Measurements from ENCODE around the gene PPP3CA. TPM values are rescaled to one million over a fixed set of nuclear protein-coding genes. Genes with fewer than 3 reads are reported as not detected.
"Not testable (repeated sequence)": the region's sequence is repeated elsewhere in the genome, so short reads cannot be mapped to it uniquely, and the experiment has no call there.

Gene PPP3CA
- total RNA-seq, 1 donor from 2014 or later, result 77.1 TPM

DNA sequence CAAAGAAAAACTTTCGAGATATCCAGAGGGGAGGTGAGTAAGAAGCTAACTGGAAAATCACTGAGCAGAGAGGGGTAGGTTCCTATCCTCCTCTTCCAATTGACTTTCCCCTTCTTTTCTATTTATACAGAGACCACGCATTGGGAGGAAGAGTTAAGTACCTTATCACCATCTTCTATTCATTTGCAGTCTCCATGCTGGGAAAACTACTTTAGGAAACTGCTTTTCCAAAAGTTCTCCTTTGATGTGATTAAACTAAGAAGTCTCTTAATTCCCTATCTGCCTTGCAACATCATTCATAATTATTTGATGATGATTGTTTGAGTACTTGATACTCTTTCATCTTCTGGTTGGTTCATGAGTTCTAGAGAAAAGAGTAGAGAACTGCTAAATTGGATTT lies 306.6 kb downstream of the PPP3CA start:
- DNase-seq, result no peak

DNA sequence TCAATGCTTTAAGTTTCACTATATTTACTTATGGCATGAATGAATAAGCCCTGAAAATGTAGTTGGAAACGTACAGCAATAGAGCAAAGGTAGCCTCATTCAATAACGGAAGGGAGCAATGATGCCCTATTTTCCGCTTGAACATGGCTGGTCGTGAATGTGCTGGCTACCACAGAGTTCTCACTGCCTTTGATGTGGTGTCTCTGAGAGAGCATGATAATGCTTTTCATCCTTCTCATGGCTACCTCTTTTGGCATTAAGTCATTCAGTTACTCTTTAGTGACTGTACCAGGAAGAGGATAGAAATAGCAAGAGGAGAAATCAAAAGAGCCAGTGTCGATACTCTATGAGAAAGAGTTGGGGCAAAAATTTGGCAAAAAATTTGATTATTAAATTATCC lies 308.0 kb downstream of the PPP3CA start:
- DNase-seq, result no peak

DNA sequence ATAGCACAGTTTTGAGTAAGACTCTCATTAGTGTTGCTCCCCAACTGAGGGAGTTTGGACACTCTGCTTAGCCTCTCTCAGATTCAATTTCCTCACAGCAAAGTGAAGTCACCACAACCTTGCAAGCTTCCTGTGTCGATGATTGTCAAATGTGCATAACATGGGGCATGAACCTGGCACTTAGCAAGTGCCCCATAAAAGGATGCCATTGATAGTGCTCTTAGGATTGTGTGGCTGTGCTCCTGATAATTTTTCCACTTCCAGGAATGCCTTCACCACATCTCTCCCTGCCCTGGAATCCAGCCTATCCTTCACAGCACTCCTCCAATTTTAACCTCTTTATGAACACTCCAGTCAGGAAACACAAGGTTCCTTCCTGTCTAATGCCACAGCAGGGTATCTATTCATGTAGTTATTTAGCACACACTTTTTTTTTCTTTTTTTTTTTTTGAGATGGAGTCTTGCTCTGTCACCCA lies 309.4 kb downstream of the PPP3CA start:
- peak; percentile 70 for DNase-seq

DNA sequence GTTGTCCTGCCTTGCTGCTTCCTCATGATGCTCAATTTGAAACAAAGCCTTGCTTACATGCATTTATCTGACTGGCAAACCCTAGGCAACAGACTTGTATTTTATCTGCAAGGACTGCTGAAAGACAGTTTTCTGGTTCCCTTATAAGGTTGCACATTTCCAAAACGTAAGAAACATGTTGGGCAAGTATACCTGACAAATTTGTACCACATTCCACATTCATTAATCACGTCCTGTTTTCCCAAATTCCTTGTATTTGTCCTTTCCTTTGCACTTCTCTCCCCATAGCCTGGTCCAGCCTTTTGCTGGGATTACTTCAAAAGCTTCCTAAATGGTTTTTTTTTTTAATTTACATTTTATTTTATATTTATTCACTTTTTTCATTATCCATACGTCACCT lies 310.1 kb downstream of the PPP3CA start:
- peak; percentile 63 for DNase-seq

DNA sequence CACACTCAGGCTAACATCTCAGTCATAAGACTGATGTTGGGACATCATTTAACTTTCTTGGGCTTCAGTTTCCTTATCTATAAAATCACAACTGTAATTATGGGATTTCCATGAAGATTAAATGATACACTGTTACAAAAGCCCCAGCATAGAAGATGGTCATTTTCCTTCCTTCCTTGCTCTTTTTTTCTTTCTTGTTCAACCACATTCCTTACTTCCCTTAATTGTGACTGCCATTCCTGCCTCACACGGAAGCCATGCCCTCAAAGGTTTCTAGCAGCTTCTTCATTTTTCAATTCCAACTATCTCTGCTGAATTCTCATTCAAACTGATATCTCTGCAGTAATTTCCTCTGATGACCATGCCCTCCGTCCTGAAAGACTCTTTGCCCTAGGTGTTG lies 311.8 kb downstream of the PPP3CA start:
- no peak for DNase-seq

DNA sequence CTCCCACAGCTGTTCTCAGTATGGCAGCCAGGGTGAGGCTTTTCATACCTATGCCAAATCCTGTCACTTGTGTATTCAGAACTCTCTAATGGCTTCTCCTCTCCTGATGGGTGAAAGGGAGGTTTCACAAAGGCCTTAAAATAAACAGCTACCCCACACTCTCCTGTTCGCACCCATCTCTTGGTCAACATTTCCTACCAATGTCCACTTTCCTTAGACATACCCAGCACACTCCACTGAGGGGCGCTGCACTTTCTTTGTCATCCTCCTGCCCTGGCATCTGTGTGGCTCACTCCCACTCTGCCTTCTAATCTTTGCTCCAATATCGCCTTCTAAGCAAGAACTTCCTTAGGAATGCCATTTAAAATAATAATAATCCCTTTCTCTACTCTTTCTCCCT lies 313.3 kb downstream of the PPP3CA start:
- no peak for DNase-seq

DNA sequence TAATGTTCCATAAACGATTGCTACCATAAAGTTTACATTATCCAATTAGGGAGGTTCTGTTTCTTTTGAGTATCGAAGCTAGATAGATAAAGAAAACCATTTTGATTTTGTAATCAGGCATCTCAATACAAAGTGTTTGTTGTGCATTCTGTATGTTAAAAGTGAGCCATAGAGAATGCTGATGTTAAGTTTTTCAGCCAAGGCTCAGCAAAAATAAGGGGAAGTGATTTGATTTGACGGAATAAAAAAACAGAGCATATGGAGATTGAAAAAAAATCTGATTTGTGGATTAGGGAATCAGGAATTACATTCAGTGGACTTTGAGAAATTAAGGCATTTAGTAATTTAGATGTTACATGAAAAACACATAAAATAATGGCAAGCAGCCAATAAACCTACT lies 314.8 kb downstream of the PPP3CA start:
- no peak for DNase-seq

DNA sequence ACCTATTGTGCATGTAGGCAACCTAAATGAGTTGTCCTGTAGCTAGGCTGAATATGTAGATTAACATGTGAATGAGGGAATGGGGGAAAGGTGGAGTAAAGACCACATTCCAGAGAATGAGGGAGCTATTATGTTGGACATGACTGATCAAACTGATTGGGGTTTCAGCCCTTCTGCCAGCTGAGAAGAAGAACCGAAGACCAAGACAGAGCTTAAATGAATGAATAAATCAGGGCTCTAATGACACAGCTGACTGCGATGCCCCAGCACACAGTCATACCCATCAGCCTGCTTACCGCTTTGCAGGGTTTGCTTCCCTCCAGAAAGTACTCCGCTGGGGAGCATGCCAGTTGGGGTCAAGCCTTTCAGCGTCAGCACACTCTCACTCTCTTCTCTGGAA lies 315.4 kb downstream of the PPP3CA start:
- no peak for DNase-seq

DNA sequence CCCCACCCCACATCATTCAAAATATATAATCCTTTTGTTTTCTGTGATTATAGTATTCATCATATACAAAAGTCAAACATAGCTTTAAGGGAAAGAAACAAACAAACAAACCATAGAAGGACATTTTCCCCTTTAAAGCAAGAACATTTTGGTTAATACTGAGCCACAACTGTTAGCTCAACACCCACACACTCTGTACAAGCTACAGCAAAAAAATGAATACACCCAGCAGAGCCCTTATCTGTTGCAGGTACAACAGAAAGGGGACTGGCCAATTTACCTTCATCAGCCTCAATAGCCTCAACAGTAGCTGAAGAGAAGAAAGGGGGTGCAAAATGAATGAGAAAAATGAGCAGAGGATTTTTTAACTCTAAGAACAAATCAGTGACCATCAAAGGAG lies 318.4 kb downstream of the PPP3CA start:
- no peak for DNase-seq

DNA sequence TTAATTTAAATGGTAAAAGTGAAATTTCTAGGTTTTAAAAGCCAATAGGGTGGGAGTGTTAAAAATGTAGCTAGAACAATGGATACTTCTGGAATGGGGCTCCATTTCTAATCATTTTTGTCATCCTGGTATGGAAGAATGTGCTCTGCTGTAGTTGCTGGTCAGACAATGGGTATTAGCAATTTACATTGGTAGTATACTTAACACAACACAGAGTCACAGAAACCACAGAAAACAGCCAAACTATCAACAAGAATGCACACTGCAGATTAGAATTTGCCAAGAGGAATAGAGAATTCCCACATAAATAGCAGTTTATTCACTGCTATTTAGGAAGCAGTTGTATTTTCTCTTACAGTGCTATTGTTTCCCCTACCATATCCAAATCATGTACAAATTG lies 319.6 kb downstream of the PPP3CA start:
- DNase-seq, result no peak

DNA sequence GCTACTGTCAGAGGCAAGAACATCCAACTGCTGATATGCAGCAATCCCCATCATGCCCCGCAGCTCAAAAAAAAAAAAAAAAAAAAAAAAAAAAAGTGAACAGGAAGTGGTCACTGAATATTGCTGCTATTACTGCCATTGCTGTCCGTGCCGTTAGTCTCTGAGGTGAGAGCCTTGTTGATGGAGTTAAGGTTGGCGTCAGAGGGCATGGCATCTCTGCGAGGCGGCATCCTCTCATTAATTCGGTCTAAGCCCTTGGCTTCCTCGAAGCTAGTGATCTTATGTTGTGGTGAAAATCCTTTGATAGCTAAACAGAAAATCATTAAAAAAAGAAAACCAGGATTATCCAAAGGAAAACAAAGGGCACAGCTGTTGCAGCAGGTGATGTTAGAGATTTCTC lies 321.6 kb downstream of the PPP3CA start:
- DNase-seq, result no peak

DNA sequence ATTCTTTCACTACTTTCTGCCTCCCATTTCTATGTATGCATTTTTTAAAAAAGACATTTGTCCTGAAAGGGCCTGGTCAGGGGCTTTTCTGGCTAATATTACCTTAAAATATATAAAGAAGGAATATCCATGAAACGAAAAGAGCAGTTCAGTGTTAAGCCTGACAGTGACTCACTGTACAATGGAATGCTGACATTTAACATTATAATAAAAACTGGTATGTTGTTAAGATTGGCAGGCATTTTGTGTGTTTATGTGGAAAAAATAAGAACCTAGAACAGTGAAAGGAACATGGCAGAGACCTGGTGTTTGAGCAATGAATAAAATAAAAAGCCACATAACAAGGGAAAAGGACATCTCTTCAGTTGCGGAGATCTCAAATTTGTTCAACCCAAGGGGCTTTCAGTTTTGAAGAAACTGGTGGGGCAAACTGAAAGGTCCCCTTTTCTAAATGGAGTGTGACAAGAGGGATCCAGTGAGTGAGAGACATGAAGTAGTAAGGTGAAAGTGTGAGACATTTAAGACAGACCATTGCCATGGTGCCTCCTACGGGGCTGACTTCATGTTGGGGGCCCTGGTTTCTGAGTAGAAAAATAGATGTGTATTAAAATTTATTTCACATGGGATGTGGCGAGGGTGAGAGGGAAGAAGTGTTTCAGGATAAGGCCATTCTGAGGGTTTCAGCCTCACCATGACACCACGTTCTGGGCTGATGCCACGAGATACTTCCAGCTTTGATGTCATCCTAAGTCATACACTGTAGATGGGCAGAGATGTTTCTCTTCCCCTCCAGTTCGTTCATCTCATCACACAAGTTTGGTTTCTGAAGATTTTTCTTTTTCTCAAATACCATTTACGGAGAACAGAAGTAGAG lies 324.9 kb downstream of the PPP3CA start:
- DNase-seq, result peak; percentile 17

DNA sequence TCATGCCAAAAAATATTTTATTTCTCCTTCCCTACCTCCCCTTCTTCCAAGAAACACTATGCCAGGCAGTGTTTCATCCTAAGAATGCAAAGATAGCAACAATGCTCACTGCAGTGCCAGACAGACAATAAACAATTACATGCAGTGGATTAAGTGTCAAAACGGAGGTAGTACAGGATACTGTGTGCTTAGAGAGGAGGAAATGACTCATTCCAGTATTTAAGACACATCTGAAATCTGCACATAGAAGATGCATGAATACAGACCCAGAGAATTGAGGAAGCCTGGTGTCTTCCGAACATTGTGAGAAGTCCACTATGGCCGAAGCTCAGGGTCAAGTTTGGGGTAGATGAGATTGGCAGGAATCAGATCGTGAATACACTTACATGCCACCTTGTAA lies 326.4 kb downstream of the PPP3CA start:
- DNase-seq, result peak; percentile 91

DNA sequence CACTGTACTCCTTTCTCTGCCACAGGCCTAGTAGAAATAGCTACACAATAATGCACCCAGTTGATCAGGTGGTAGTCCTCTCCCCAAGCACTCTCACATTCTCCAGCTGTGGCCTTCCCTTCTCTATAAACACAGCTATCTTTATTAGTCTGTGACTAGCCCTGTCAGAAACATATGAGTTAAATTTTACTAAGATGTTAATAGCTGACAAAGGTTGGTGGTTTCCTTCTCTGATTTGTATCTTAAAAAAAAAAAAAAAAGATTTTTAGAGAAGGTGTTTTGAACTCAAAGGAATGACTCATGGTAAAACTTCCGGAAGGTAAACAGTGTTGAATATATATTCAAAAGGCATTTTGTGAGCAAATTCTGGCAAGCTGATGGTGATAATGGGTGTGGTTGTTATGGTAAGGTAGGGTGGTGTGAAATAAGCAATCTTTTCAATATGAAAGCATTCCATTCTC lies 327.4 kb downstream of the PPP3CA start:
- peak; percentile 19 for DNase-seq

DNA sequence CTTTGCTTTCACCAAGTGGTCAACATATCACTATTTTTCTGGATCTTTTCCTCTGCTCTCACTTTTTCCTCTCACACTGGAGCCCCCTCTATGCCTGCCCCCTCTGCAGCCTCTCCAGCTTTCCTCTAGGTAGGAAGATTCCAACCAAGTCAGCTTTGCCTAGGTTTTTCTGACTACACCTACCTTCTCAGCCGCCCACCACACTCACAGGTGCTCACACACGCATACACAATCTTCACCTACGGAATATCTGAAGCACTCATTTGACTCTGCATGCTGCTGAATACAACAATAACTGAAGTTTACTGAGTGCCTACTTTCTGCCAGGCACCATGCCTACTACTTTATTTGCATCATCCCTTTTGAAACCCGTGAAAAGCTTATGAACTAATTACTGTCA lies 328.0 kb downstream of the PPP3CA start:
- DNase-seq, result no peak

DNA sequence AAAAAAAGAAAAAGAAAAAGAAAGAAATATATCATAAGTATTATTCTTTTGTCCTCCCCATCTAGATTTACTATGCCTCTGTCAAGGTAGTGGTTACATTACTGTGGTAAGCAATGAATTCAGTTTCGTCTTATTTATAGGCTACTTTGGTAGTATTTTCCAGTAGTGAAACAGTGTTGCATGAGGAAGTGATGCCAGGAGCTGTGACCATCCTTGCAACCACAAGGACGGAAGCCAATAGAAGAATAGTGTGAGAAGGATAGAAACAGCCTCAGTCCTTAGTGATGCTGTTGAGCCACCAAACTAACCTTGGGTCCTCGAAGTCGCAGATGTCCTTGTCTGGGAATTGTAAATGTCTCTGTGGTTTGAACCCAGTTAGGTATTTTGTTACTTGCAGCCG lies 328.5 kb downstream of the PPP3CA start:
- DNase-seq, result no peak

DNA sequence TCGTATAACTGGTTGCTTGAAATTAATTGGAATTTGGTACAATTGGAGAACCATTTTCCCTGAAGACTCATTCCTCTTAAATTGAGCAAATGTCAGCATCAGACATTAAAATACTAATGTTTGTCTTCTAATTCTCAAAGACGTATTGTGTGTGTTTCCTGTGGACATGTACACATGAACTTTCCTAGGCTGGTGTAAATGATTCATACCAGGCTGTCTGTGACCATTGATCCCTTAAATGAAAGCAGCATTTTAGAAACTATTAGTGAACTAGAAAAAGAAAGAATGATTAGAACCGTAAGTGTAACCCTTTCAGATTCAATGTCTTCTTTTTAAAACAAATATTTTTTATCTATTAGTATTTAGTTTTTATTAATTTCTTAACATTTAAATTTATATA lies 332.9 kb downstream of the PPP3CA start:
- peak; percentile 67 for DNase-seq

DNA sequence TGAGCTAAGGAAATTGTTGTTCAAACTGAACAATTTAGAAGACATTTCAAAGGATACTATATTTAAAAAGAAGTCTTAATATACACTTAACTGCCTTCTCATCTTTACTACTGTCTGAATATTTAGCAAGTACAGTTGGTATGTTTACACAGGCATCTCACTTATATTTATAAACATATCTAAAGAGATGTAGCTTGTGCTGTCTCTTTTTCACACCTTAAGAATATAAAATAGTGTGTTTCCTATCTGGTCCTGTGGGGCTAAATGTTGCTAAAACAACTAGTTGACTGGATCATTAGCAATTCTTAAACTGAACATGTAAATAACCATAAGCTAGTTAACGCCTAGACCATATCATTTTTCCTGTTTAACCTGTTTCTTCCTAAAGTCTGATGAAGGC lies 336.3 kb downstream of the PPP3CA start:
- no peak for DNase-seq

DNA sequence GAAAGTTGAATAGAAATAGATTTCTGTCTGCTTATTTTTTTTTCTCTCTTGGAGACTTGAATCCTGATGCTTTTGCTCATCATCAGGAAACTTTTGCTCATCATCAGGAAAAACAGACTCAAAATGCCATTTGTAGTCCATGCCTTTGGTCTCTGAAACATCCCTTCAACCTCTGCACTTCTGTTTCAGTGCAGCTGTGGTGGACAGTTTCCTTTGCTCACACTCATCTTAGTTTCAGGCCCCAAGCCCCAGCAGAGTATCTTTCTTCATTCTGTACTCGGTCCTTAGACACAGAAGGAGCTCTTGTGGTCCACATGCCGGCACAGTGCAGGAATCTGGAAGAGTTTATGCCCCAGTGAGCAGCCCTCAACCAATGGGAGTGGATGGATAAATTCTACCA lies 337.9 kb downstream of the PPP3CA start:
- DNase-seq, result no peak

DNA sequence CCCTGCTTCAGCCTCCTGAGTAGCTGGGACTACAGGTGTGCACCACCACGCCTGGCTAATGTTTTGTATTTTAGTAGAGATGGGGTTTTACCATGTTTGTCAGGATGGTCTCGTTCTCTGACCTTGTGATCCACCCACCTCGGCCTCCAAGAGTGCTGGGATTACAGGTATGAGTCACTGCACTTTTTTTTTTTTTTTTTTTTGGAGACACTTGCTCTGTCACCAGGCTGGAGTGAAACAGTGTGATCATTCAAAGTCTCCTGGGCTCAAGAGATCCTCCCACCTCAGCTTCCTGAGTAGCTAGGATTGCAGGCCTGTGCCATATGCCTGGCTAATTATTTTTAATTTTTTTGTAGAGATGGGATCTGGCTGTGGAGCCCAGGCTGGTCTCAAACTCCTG lies 338.8 kb downstream of the PPP3CA start:
- DNase-seq, result no peak

DNA sequence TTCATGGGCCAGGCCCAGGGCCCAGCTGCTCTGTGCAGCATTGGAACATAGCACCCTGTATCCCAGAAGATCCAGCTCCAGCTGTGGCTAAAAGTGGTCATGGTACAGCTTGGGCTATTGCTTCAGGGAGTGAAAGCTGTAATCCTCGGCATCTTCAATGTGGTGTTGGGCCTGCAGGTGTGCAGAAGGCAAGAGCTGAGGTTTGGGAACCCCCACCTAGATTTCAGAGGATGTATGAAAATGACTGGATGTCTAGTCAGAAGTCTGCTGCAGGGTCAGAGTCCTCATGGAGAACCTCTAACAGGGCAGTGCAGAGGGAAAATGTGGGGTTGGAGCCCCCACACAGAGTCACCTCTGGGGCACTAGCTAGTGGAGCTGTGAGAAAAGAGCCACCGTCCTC lies 341.7 kb downstream of the PPP3CA start:
- DNase-seq, result no peak

DNA sequence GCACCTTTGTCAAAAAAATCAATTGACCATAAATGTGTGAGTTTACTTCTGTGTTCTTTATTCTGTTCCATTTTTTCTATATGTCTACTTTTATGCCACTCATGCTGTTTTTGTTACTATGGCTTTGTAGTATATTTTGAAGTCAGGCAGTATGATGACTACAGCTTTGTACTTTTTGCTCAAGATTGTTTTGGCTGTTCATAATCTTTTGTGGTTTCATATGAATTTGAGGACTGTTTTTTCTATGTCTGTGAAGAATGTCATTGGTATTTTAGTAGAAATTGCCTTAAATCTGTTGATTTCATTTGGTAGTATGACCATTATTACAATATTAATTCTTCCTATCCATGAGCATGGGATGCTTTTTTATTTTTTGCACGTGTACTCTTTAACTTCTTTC lies 346.8 kb downstream of the PPP3CA start:
- DNase-seq, result no peak

DNA sequence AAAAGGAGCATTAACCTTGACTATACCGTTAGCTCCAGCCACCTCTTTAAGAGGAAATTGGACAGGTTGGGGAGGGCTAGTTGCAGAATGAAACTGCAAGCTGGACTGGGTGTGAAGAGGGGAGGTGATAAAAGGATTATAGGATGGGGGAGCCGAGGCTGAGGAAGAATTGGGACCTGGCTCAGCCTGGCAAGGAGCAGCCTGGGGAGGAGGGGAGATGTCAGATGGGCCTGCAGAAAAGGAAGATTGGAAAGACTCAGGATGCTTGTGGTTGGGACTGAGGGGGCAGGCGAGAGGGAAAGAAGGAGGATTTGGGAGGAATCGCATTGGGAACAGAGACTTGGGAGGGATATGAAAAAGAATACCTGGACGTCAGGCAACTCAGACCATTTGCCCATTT lies 351.7 kb downstream of the PPP3CA start:
- no peak for DNase-seq

DNA sequence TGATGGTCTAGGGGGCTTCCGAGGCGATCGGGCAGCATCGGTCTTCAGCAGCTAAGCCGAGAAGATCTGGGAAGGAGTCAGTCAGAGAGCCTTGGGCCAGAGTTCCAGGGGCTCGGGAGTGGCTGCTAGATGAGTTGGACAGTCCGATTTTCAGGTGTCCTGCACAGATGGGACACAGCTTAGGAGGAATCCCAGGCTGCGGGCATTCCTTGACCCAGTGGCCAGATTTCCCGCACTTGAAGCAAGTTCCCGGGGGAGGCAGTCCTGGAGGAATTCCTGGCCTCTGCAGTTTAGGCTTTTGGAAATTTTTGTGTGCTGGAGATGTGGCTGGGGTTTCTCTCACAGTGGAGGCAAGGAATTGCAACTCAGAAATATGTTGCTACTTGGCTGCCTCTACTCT lies 352.3 kb downstream of the PPP3CA start:
- not testable (repeated sequence) for DNase-seq
